ENCODE measurements around the gene SNRPN.
"Not testable (repeated sequence)": the region's sequence is repeated elsewhere in the genome, so short reads cannot be mapped to it uniquely, and the experiment has no call there.

The SNRPN gene

DNA sequence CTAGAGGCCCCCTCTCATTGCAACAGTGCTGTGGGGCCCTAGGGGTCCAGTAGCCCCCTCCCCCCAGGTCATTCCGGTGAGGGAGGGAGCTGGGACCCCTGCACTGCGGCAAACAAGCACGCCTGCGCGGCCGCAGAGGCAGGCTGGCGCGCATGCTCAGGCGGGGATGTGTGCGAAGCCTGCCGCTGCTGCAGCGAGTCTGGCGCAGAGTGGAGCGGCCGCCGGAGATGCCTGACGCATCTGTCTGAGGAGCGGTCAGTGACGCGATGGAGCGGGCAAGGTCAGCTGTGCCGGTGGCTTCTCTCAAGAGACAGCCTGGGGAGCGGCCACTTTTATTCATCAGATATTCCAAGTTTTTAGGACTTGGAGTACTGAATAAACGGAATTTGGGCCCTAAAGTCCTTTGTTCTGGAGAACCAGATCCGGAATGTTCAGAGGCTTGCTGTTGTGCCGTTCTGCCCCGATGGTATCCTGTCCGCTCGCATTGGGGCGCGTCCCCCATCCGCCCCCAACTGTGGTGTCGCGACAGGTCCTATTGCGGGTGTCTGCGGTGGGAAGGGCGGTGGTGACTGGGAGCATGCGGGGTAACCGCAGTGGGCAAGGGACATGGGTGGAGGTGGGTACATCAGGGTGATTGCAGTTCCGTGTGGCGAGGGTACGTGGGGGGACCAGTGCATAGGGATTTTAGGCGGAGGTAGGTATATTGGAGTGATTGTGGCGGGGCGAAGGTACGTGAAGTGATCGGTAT, at the start of gene SNRPN, which contains the start of gene SNURF:
Gene SNRPN (plus strand): TSS at position 205 of the 748 bp plus-strand sequence. CDS start 19,467 bp downstream, outside the sequence.
Gene SNURF (plus strand): TSS at position 205 of the 748 bp plus-strand sequence. CDS start 62 bp downstream, at position 267.
- DNase-seq (ENCODE audit: low read depth): peak; percentile 77
- TF ChIP-seq, protein P1, sequence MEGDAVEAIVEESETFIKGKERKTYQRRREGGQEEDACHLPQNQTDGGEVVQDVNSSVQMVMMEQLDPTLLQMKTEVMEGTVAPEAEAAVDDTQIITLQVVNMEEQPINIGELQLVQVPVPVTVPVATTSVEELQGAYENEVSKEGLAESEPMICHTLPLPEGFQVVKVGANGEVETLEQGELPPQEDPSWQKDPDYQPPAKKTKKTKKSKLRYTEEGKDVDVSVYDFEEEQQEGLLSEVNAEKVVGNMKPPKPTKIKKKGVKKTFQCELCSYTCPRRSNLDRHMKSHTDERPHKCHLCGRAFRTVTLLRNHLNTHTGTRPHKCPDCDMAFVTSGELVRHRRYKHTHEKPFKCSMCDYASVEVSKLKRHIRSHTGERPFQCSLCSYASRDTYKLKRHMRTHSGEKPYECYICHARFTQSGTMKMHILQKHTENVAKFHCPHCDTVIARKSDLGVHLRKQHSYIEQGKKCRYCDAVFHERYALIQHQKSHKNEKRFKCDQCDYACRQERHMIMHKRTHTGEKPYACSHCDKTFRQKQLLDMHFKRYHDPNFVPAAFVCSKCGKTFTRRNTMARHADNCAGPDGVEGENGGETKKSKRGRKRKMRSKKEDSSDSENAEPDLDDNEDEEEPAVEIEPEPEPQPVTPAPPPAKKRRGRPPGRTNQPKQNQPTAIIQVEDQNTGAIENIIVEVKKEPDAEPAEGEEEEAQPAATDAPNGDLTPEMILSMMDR (IDR thresholded peaks at IDR 0.05; ENCODE audit: low read length, missing control alignments): no peak

DNA sequence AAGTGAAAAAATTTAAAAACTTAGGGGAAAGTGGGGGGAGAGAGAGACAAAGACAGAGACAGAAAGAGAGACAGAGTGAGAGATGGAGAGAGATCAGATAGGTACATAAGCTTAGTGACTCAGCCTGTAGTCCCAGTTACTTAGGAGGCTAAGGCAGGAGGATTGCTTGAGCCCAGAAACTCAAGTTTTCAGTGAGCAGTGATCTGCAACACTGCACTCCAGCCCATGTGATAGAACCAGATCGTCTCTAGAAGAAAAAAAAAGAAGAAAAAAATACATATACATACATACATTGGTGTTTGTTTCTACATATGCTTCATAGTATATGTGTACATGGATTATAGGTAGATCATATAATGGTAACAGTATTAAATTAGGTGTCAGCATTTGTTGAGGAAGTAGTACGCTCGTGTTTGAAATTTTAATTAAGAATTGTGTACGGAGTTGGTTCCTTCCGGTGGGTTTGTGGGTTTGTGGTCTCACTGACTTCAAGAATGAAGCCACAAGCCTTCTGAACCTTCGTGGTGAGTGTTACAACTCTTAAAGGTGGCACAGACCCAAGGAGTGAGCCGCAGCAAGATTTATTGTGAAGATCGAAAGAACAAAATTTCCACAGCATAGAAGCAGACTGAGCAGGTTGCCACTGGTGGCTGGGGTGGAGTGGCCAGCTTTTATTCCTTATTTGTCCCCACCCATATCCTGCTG, 38.3 kb upstream of the SNRPN start:
- DNase-seq (ENCODE audit: low read depth): no peak
- TF ChIP-seq, protein P1 (IDR thresholded peaks at IDR 0.05; ENCODE audit: low read length, missing control alignments): no peak
- no peak overlapping the region for H3K4me3 ChIP-seq (replicated peaks; ENCODE audit: low read depth, low read length)

More for the DNA sequence above, at the start of gene SNRPN, which contains the start of gene SNURF:
- peak within 1 kb of the TSS; percentile 93 for H3K4me3 ChIP-seq (replicated peaks; ENCODE audit: low read depth, low read length)

DNA sequence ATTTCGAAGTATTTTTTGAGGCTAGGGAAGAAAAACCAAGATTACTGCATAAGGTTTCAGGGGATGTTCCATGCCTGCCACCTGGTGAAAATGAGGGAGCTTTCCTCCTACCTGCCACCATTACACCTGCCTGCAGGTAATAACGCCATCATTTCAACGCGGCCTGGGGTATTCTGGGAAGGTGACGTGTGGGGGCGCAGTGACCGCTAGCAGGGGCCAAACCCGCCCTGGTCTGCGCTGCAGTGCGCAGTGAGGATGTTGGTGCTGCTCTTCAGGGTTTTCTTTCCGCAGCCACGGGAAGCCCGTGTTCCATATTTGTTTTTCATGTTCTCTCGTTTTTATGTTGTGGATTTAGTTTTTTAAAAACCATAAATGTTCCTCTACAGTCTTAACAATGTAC, 37.4 kb upstream of the SNRPN start:
- TF ChIP-seq, protein P1 (IDR thresholded peaks at IDR 0.05; ENCODE audit: low read length, missing control alignments): no peak
- no peak overlapping the region for H3K4me3 ChIP-seq (replicated peaks; ENCODE audit: low read depth, low read length)
- DNase-seq (ENCODE audit: low read depth): no peak

DNA sequence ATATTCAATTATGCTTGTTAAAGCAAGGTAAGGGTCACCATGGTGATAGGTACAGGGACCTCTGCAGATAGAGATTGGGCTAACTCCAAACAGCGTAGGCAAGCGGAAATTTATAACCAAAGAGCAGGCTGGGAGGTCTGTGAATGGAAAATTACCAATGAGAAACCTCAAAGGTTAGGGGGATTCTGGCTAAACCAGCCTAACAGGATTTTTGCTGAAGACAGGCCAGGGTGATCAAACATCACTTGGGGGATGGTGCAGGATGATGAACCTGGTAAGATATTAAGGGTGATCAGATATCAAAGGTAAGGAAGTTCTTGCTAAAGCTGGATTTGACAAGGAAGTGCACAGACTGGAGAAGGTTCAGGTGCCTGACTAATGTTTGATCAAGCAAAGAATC, 35.3 kb upstream of the SNRPN start:
- TF ChIP-seq, protein P1 (IDR thresholded peaks at IDR 0.05; ENCODE audit: low read length, missing control alignments): no peak
- no peak overlapping the region for H3K4me3 ChIP-seq (replicated peaks; ENCODE audit: low read depth, low read length)
- DNase-seq (ENCODE audit: low read depth): no peak

DNA sequence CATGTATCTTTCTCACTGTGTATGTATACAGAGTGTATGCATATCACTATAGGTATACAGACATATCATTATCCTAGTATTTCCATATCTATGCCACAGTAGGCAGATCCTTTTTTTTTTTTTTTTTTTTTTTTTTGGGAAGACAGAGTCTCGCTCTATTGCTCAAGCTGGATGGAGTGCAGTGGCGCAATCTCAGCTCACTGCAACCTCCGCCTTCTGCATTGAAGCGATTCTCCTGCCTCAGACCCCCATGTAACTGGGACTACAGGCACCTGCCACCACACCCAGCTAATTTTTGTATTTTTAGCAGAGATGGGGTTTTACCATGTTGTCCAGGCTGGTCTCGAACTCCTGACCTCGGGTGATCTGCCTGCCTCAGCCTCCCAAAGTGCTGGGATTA, 32.0 kb upstream of the SNRPN start:
- not testable (repeated sequence) for DNase-seq (ENCODE audit: low read depth); H3K4me3 ChIP-seq (replicated peaks; ENCODE audit: low read depth, low read length)

DNA sequence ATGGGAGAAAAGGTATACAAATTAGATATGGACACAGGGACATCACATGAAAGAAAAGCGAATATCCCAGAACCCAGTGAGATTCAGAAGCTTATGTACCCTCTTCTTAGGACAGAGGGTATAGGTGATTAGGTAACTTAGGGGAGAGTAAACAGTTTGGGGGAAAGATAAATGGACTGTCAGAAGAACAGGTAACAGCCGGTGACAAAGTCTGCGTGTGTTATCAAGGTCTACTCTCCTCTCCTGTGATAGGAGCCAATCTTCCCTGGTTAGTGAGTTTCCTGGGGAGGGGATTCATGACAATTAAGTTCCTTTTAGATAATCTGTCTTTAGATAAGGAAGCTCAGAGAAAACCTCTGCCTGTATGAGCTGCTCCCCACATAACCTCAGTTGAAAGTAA, 30.6 kb upstream of the SNRPN start:
- no peak for DNase-seq (ENCODE audit: low read depth)
- H3K4me3 ChIP-seq (replicated peaks; ENCODE audit: low read depth, low read length): no peak overlapping the region
- TF ChIP-seq, protein P1 (IDR thresholded peaks at IDR 0.05; ENCODE audit: low read length, missing control alignments): no peak

DNA sequence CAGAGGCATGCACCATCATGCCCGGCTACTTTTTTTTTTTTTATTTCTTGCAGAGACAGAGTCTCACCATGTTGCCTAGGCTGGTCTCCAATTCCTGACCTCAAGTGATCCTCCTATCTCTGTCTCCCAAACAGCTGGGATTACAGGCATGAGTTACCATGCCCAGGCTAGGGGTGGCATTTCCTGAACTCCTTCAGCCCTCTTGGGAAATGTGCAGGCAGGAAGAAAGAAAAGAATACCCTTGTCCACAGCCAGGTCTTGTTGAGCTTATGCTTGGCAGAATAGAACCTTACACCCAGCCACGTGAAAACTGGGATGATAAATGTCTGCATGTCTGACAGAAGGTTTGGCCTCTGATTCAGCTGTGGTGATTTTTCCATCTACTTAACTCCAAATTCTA, 30.2 kb upstream of the SNRPN start:
- DNase-seq (ENCODE audit: low read depth): peak; percentile 7
- TF ChIP-seq, protein P1 (IDR thresholded peaks at IDR 0.05; ENCODE audit: low read length, missing control alignments): no peak
- no peak overlapping the region for H3K4me3 ChIP-seq (replicated peaks; ENCODE audit: low read depth, low read length)

DNA sequence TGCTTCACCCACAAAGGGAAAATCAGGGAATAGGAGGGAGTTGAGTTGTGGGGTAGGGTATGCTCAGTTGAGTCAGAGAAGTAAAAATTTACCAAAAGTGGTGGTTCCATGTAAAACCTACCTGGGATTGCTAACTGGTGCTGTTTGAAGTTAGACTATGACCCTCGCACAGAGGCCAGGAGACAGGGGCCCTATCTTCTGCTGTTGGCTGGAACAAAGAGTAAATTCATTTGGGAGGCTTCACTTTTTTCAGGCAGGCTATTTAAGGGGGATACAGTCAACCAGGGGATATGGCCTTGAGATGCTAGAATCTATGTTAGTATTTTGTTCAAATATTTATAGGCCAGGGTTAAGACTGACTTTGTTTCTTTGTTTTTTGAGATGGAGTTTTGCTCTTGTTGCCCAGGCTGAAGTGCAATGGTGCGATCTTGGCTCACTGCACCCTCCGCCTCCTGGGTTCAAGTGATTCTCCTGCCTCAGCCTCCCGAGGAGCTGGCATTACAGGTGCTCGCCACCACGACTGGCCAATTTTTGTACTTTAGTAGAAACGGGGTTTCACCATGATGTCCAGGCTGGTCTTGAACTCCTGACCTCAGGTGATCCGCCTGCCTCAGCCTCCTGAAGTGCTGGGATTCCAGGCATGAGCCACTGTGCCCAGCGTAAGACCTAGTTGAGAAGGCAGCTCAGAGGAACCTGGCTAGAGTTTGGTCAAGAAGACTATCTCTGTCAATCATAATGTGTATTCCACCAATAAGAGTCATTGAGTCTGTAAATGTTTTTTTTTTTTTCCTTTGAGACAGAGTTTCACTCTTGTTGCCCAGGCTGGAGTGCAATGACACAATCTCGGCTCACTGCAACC, 22.7 kb upstream of the SNRPN start:
- not testable (repeated sequence) for H3K4me3 ChIP-seq (replicated peaks; ENCODE audit: low read depth, low read length); DNase-seq (ENCODE audit: low read depth)

Measured in fibroblast of pulmonary artery (primary cell).